Measurements from ENCODE around the gene CDON.
"Not testable (repeated sequence)": the region's sequence is repeated elsewhere in the genome, so short reads cannot be mapped to it uniquely, and the experiment has no call there.

Gene CDON

DNA sequence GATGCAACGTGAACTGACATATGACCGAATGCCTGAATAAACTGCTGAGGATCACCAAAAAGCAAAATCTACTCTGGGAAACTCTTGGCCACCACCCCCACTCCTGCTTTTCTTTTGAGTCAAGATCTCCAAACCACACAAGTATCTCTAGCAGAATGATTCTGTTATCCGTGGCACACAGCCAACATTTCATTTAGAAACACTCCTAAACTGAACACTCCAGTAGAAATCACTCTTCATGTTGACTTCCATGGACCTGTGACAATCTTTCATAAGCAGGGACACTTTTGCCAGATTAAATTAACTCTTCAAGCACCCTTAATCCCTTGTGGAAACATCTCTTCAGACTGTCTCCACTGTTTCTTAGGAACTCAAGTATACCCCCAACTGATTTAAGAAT is 72.4 kb downstream of the CDON start:
- DNase-seq: no peak

DNA sequence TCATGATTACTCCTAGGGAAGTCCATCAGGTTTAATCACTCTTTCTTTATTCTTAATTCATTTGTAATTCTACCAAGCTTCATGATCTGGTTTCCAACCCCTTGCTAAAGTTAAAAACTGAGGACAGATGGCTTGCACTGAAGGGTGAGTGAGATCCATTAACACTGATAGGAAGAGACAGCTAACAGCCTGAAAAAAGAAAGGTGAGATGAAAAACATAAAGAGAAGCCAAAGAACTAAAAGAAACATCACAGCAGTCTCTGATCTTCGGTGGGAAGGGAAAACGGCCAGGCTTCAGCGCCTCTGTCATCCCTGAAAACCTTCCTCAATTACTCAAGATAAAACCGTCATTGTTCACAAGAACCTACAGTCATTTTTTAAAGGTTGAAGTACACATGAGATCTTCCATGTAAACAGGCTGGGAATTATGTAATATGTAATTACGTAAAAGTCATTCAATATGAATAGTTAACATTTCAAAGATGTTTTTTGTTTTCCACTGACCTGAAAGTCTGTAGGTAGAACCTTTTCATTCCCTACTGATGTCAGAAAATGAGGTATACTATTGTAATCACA is 75.5 kb downstream of the CDON start:
- DNase-seq: no peak

DNA sequence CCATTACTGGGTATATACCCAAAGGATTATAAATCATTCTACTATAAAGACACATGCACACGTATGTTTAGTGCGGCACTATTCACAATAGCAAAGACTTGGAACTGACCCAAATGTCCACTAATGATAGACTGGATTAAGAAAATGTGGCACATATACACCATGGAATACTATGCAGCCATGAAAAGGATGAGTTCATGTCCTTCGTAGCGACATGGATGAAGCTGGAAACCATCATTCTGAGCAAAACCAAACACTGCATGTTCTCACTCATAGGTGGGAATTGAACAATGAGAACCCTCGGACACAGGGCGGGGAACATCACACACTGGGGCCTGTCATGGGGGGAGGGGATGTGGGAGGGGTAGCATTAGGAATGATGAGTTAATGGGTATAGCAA is 76.7 kb downstream of the CDON start:
- DNase-seq: not testable (repeated sequence)

DNA sequence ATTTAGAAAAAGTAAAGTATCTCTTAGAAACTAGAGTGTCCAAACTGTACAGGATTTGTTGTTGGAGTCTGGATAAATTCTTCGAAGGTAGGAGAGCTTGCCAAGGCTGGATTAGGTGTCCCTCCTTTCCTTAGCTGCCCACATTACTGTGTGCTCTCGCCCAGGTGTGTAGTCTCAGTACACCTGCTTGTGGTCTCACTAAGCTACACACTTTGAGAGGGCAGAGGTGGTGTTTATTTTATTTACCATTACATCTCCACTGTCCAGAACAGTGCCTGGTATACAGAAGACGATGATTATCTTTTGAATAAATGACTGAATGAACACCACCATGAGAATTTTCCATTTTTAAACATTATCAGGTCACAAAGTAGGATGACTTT is 80.3 kb downstream of the CDON start:
- no peak for DNase-seq

DNA sequence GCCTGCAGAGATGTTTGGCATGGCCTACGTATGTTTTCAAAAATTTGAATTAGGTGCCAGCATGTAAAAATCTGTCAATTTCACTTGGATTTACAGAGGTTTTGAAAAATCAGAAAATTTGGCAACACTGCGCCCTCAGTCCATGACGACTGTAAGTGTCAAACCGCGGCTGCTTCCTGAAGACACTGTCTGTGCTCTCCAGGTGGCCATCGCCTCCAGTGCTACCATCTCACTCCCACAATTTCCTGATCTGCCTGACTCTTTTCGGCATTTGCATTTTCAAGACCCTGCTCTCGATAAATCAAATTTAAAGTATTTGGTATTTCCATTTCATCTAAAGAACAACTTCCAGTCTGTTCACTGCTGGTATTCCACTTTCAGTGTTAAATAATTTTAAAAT is 82.2 kb downstream of the CDON start:
- no peak for DNase-seq

- no peak for DNase-seq
Measured at GRCh38 chr11:125979511-125979910, 83.2 kb downstream of the CDON start.

- DNase-seq: no peak
Measured at GRCh38 chr11:125978778-125979407, 83.8 kb downstream of the CDON start.

DNA sequence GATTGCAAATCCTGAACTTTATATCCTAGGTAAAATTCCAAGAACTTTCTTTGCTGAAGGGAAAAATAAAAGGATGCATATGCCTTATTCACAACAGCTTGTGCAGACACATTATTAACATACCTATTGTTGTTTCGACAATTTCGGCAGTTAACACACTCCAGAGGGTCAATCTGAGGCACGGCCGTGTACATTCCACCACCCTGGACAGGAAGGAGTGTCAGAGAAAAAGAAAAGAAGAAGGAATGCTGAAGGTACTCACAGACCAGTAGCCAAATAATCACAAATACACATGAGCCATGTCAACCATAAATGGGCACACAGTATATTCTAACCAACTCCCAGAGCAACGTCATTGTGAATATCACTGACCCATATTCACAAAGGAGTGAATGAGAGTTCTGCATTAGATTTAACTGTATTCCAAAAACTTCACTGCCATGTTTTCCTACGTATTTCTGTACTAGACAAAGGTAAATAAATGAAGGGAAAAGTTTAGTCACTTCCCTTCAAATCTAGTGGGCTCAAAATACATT is 84.4 kb downstream of the CDON start:
- no peak for DNase-seq

DNA sequence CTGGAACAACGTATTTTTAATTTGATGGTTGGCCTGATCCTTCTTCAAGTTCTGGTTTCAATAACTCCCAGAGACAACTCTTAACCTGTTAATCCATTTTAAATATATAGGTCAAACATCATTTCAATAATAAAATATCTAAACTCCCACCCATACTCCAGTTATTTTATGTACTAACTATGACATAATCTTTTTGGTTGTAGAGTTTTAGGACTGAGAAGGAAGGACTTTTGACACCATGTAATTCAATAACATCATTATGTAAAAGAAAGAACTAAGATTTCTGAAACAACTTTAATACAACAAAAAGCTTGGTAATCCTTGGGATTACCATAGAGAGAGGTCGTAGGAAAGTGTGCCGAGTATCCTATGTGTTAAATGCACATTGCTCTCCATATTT is 85.3 kb downstream of the CDON start:
- no peak for DNase-seq

- DNase-seq: no peak
Measured at GRCh38 chr11:125976156-125976555, 86.5 kb downstream of the CDON start.

- no peak for DNase-seq
Measured at GRCh38 chr11:125975634-125976033, 87.0 kb downstream of the CDON start.

DNA sequence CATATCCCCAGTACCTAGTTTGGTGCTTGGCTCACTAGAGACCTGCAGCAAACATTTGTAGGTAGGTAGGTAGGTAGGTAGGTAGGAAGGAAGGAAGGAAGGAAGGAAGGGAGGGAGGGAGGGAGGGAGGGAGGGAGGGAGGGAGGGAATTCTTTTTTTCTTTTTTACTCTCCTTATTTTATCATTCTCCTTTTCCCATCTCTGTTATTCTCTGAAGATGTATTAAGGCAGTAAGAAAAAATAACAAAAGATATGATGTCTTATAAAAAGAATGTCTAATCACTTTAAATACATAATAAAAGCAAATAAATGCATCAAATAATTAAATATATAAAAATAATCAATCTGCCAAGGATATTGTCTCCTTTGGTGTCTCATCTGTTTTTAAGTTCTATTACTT is 88.4 kb downstream of the CDON start:
- DNase-seq: no peak

GRCh38 chr11:125971618-125972017 is 91.0 kb downstream of the CDON start:
- DNase-seq: no peak

GRCh38 chr11:125968354-125968753 is 94.3 kb downstream of the CDON start:
- no peak for DNase-seq

GRCh38 chr11:125967515-125967914 is 95.2 kb downstream of the CDON start:
- DNase-seq: no peak

- no peak for DNase-seq
Measured at GRCh38 chr11:125960771-125961170, 101.9 kb downstream of the CDON start.

- no peak for DNase-seq
Measured at GRCh38 chr11:125959931-125960330, 102.7 kb downstream of the CDON start.

- DNase-seq: no peak
Measured at GRCh38 chr11:125959511-125959910, 103.2 kb downstream of the CDON start.

- no peak for DNase-seq
Measured at GRCh38 chr11:125958872-125959400, 103.7 kb downstream of the CDON start.

DNA sequence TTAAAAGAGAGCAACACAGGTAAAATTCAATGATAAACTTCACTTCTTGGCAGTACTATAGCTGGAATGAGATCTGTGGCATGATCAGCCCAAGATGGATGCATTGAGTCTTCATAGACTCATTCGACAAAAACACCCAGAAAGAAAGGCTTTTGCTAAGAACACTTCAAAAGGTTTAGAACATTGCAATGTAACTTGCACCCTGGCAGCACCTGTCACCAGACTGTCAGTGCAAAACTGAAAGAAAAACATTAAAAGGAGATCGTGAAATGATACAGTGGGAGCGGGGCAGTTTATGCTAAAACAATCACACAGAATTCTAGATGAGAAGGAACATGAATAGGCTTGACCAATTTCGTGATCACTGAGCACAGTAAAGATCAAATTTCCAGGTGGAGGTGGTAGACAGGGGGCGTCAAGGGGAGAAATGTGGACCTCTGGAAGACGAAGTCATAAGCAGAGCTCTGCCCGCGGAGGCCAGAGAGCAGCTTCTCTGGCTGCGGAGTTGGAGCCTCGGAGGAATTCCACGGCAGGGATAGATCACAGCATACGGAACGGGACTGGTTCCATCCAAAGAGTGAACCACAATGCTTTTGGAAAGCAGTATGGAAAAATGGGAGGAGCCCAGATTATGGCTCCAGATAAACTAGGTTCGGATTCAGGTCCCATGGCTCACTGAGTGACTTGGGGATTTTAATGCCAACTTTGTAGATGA is 104.9 kb downstream of the CDON start:
- DNase-seq: no peak

- DNase-seq: peak; percentile 87
Measured at GRCh38 chr11:125956391-125957134, 106.1 kb downstream of the CDON start.

DNA sequence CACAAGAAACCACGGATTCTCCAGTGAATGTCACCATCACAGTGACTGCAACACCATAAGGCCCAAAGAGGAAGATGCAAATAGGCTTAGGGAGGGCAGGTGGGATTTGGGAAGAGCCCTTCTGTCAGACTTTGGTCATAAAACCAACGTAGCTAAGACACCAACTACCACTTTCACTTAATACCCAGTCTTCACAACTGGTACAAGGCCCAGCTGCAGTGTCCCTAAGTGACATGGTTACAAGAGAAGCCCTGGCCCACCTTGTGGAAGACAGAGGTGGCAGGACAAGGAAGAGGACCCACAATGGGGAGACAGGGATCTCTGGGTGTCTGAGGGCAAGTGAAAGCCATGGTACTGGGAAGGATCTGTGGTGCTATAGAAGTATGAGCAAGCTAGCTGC is 106.8 kb downstream of the CDON start:
- DNase-seq: no peak

GRCh38 chr11:125954945-125955640 is 107.6 kb downstream of the CDON start:
- no peak for DNase-seq
